T-cell (primary cell): ENCODE results near the gene DMRT1. TPM values are rescaled to one million over a fixed set of nuclear protein-coding genes. Genes with fewer than 3 reads are reported as not detected.

Experiments
- ATAC-seq, 4 experiments: fragments of 200-7000 bp in 3 of 4; fragments of 150-1000 bp in 1 of 4; cut with Tn5 transposase; replicated peaks in 1 of 4; 1 replicate in 3 of 4; 2 replicates in 1 of 4; pipeline ENCODE4 v1.10.0; 2021; ENCODE audit warnings: moderate library complexity in 3 of 4, mild to moderate bottlenecking in 2 of 4, moderate number of reproducible peaks in 1 of 4
- CTCF ChIA-PET, 2 donors: fragments of 300-600 bp; sonication (Branson Sonifier 250); formaldehyde crosslinking; loops; one replicate each; lab custom pipeline; 2022; ENCODE audit warnings: antibody characterized with exemption in 2 of 2; lab: Charles Lee
- POLR2A ChIA-PET, 2 donors: fragments of 300-600 bp; sonication (Branson Sonifier 250); formaldehyde crosslinking; loops; one replicate each; lab custom pipeline; 2022; ENCODE audit warnings: antibody characterized with exemption in 2 of 2; lab: Charles Lee
- DNase-seq, 35 experiments: peaks; one replicate each; pipeline versions ENCODE4 v3.0.0 to v3.0.0-alpha.2; 2013 to 2023
- H3K27ac ChIP-seq: one replicate; pipeline ENCODE4 v1.5.1; 2013; ENCODE audit warnings: low read length
- H3K27me3 ChIP-seq, 2 experiments: replicated peaks in 1 of 2; 1 replicate in 1 of 2; 2 replicates in 1 of 2; pipeline versions ENCODE4 v1.6.1 to v1.7.0; 2013; ENCODE audit warnings: low read length in 1 of 2, mixed read lengths in 1 of 2; ENCODE audit not compliant: control insufficient read depth in 2 of 2, insufficient read depth in 2 of 2; ENCODE audit errors: extremely low read depth in 1 of 2
- H3K36me3 ChIP-seq, 2 donors: 1 replicate in 1 of 2; 2 replicates in 1 of 2; pipeline versions ENCODE4 v1.6.1 to v1.7.0; 2013; ENCODE audit warnings: low read length in 1 of 2; ENCODE audit not compliant: control insufficient read depth in 2 of 2, insufficient read depth in 1 of 2; ENCODE audit errors: extremely low read depth in 1 of 2
- H3K4me1 ChIP-seq, 2 experiments: 1 replicate in 1 of 2; 2 replicates in 1 of 2; pipeline versions ENCODE4 v1.6.1 to v1.7.0; 2013; ENCODE audit warnings: low read length in 2 of 2, mixed read lengths in 1 of 2; ENCODE audit not compliant: insufficient read depth in 2 of 2, control insufficient read depth in 1 of 2; ENCODE audit errors: extremely low read depth in 1 of 2
- H3K4me3 ChIP-seq, 2 donors: 1 replicate in 1 of 2; 2 replicates in 1 of 2; pipeline versions ENCODE4 v1.5.1 to v1.7.0; 2013; ENCODE audit warnings: mild to moderate bottlenecking in 2 of 2, low read length in 1 of 2, moderate library complexity in 1 of 2; ENCODE audit not compliant: control insufficient read depth in 1 of 2; ENCODE audit errors: extremely low read depth in 1 of 2
- H3K9me3 ChIP-seq: 2 replicates; pipeline ENCODE4 v1.7.0; 2013
- H3K27ac Mint-ChIP-seq, 2 donors: one replicate each; pipeline ENCODE4 v1.8.0; 2020 to 2021; ENCODE audit warnings: mild to moderate bottlenecking in 2 of 2, mixed read lengths in 2 of 2
- H3K27me3 Mint-ChIP-seq, 2 donors: one replicate each; pipeline ENCODE4 v1.8.0; 2021 to 2022; ENCODE audit warnings: mixed read lengths in 2 of 2
- H3K36me3 Mint-ChIP-seq: one replicate; pipeline ENCODE4 v1.8.0; 2021; ENCODE audit warnings: mixed read lengths
- H3K4me1 Mint-ChIP-seq, 3 donors: one replicate each; pipeline ENCODE4 v1.8.0; 2020 to 2022; ENCODE audit warnings: mixed read lengths in 3 of 3, mild to moderate bottlenecking in 1 of 3
- H3K4me3 Mint-ChIP-seq, 3 donors: one replicate each; pipeline ENCODE4 v1.8.0; 2020 to 2022; ENCODE audit warnings: mild to moderate bottlenecking in 3 of 3, mixed read lengths in 3 of 3, moderate library complexity in 3 of 3
- H3K9me3 Mint-ChIP-seq, 3 donors: one replicate each; pipeline ENCODE4 v1.8.0; 2020 to 2022; ENCODE audit warnings: mixed read lengths in 3 of 3
- WGBS: methylation state at CpG from one replicate; pipeline ENCODE4 v1.1.5; 2013; ENCODE audit warnings: missing lambda C conversion rate; ENCODE audit not compliant: insufficient coverage; 5-methylcytosine and 5-hydroxymethylcytosine counted together
- total RNA-seq, 35 experiments: library from RNA in 6 of 35; stranded (reverse) in 6 of 35; fragments of 120-200 nt in 1 of 35; gene quantifications; one replicate each; pipeline versions ENCODE4 v1.2.1 to v1.2.4 and lab custom pipeline; 2013 to 2026

DMRT1 gene
- total RNA-seq, 5 donors from 2014 or later (not counting 1 experiment from before 2014, with no cell fraction given): not detected

- Histone ChIP-seq H3K4me3 (no peak overlapping the region), H3K27me3 (peaks cover 0 to 11% of the 10 kb centered on the region in 2 experiments), H3K4me1 (peaks cover 0 to 1% of the 10 kb centered on the region in 2 experiments), H3K9me3 (no peaks in the 10 kb centered on the region), H3K27ac (no peak overlapping the region), H3K36me3 (no peaks in the 10 kb centered on the region)
- peaks cover 18 to 19% of the 10 kb centered on the region in 2 donors for H3K27me3 Mint-ChIP-seq
- ChIA-PET CTCF (no interaction called here), POLR2A (no interaction called here)
- no peak overlapping the region for H3K27ac Mint-ChIP-seq
- no peak overlapping the region for H3K4me3 Mint-ChIP-seq
- peaks cover 0 to 6% (median 0%) of the 10 kb centered on the region in 3 donors for H3K4me1 Mint-ChIP-seq
- DNase-seq (no peak), ATAC-seq (no peak)
- 57% methylated on average over 2 of the region's 4 CpGs for WGBS
- H3K9me3 Mint-ChIP-seq: no peaks in the 10 kb centered on the region
- H3K36me3 Mint-ChIP-seq: no peaks in the 10 kb centered on the region
These were observed 172.7 kb downstream of the DMRT1 start for GRCh38 chr9:1014225-1014624.

GRCh38 chr9:1014640-1015039 is 173.1 kb downstream of the DMRT1 start:
- H3K27me3 ChIP-seq: peaks cover 0 to 10% of the 10 kb centered on the region in 2 experiments
- H3K36me3 Mint-ChIP-seq: no peaks in the 10 kb centered on the region
- H3K9me3 Mint-ChIP-seq: no peaks in the 10 kb centered on the region
- DNase-seq (no peak), ATAC-seq (no peak)
- no peaks in the 10 kb centered on the region for H3K9me3 ChIP-seq
- no peak overlapping the region for H3K4me3 Mint-ChIP-seq
- ChIA-PET POLR2A (no interaction called here), CTCF (no interaction called here)
- H3K4me1 ChIP-seq: no peaks in the 10 kb centered on the region
- H3K27me3 Mint-ChIP-seq: peaks cover 14 to 17% of the 10 kb centered on the region in 2 donors
- no peak overlapping the region for H3K27ac Mint-ChIP-seq
- H3K4me3 ChIP-seq: no peak overlapping the region
- peaks cover 0 to 6% (median 0%) of the 10 kb centered on the region in 3 donors for H3K4me1 Mint-ChIP-seq
- H3K36me3 ChIP-seq: no peaks in the 10 kb centered on the region
- H3K27ac ChIP-seq: no peak overlapping the region
- WGBS: no CpG with 5 or more reads among the region's 2 CpGs

GRCh38 chr9:1018121-1018520 is 176.6 kb downstream of the DMRT1 start:
- POLR2A ChIA-PET: no interaction called here
- H3K9me3 ChIP-seq: no peaks in the 10 kb centered on the region
- H3K4me1 Mint-ChIP-seq: peaks cover 0 to 6% (median 0%) of the 10 kb centered on the region in 3 donors
- H3K9me3 Mint-ChIP-seq: peaks cover 0 to 4% (median 0%) of the 10 kb centered on the region in 3 donors
- H3K4me3 Mint-ChIP-seq: no peak overlapping the region
- CTCF ChIA-PET: no interaction called here
- H3K36me3 ChIP-seq: no peaks in the 10 kb centered on the region
- H3K4me1 ChIP-seq: no peaks in the 10 kb centered on the region
- no peak overlapping the region for H3K4me3 ChIP-seq
- peak in 1 of 4 experiments; percentile 28 for ATAC-seq
- no peak overlapping the region for H3K27ac ChIP-seq
- H3K36me3 Mint-ChIP-seq: no peaks in the 10 kb centered on the region
- 19% methylated on average over 8 of the region's 10 CpGs for WGBS
- H3K27ac Mint-ChIP-seq: no peak overlapping the region
- peaks cover 14 to 25% of the 10 kb centered on the region in 2 donors for H3K27me3 Mint-ChIP-seq
- DNase-seq: peak in 10 of 35 experiments; percentile 1 to 19 (median 10)
- peaks cover 0 to 10% of the 10 kb centered on the region in 2 experiments for H3K27me3 ChIP-seq

Other genes starting within 250 kb of the DMRT1 start
- not detected for gene DMRT3, start 135.0 kb downstream of the DMRT1 start, total RNA-seq
- gene DMRT2, start 208.7 kb downstream of the DMRT1 start, total RNA-seq: not detected